B cell (primary cell): ENCODE measurements around the gene DCUN1D5. TPM values are rescaled to one million over a fixed set of nuclear protein-coding genes. Genes with fewer than 3 reads are reported as not detected.

Source experiments
- ATAC-seq: fragments of 200-7000 bp; cut with Tn5 transposase; one replicate; pipeline ENCODE4 v1.10.0; 2021; ENCODE audit warnings: low read depth, mild to moderate bottlenecking, moderate number of reproducible peaks, moderate library complexity
- CTCF ChIA-PET: fragments of 350-600 bp; sonication (Branson Sonifier 250); formaldehyde crosslinking; loops from one replicate; lab custom pipeline; 2021; ENCODE audit warnings: antibody characterized with exemption, inconsistent platforms; lab: Charles Lee
- POLR2A ChIA-PET: fragments of 350-600 bp; sonication (Branson Sonifier 250); formaldehyde crosslinking; loops from one replicate; lab custom pipeline; 2021; ENCODE audit warnings: antibody characterized with exemption; lab: Charles Lee
- DNase-seq: peaks from one replicate; pipeline ENCODE4 v3.0.0; 2013
- H2AFZ ChIP-seq: 2 replicates; pipeline ENCODE4 v1.6.1; 2012; ENCODE audit warnings: mild to moderate bottlenecking, low read depth, low read length; ENCODE audit not compliant: insufficient read depth, poor library complexity, severe bottlenecking
- H3K27ac ChIP-seq, 2 donors: 1 replicate in 1 of 2; 2 replicates in 1 of 2; pipeline ENCODE4 v1.5.1; 2012 to 2013; ENCODE audit warnings: low read length in 2 of 2, mild to moderate bottlenecking in 2 of 2, moderate library complexity in 1 of 2
- H3K27me3 ChIP-seq, 4 experiments: fragments of 200-600 bp in 1 of 4; sonication (generic) in 1 of 4; replicated peaks in 1 of 4; 1 replicate in 2 of 4; 2 replicates in 2 of 4; pipeline versions ENCODE4 v1.6.1 to v1.7.0; 2013 to 2016; ENCODE audit warnings: low read length in 3 of 4, mild to moderate bottlenecking in 2 of 4, mixed read lengths in 1 of 4, moderate library complexity in 1 of 4; ENCODE audit not compliant: insufficient read depth in 4 of 4, control insufficient read depth in 3 of 4; ENCODE audit errors: control extremely low read depth in 1 of 4
- H3K36me3 ChIP-seq, 2 experiments: replicated peaks in 1 of 2; 1 replicate in 1 of 2; 2 replicates in 1 of 2; pipeline versions ENCODE4 v1.6.1 to v1.7.1; 2013; ENCODE audit warnings: low read length in 1 of 2; ENCODE audit not compliant: insufficient read depth in 2 of 2, control insufficient read depth in 1 of 2; ENCODE audit errors: control extremely low read depth in 1 of 2, extremely low read depth in 1 of 2
- H3K4me1 ChIP-seq, 2 donors: fragments of 200-600 bp in 1 of 2; sonication (generic) in 1 of 2; 1 replicate in 1 of 2; 2 replicates in 1 of 2; pipeline versions ENCODE4 v1.5.1 to v1.6.1; 2013 to 2017; ENCODE audit warnings: low read length in 2 of 2; ENCODE audit not compliant: control insufficient read depth in 2 of 2, insufficient read depth in 2 of 2
- H3K4me2 ChIP-seq: replicated peaks from 2 replicates; pipeline ENCODE3; 2012; ENCODE audit warnings: mild to moderate bottlenecking, low read depth, low read length; ENCODE audit not compliant: poor library complexity, severe bottlenecking
- H3K4me3 ChIP-seq, 5 experiments: fragments of 200-600 bp in 1 of 5; sonication (generic) in 1 of 5; 1 replicate in 3 of 5; 2 replicates in 2 of 5; pipeline versions ENCODE4 v1.5.1 to v1.7.0; 2011 to 2016; ENCODE audit warnings: low read length in 4 of 5, mild to moderate bottlenecking in 4 of 5, low read depth in 2 of 5, control low read depth in 1 of 5, moderate library complexity in 1 of 5; ENCODE audit not compliant: insufficient read depth in 1 of 5; ENCODE audit errors: control extremely low read depth in 1 of 5, extremely low read depth in 1 of 5
- H3K79me2 ChIP-seq: fragments of 200-600 bp; sonication (generic); one replicate; pipeline ENCODE4 v1.6.0; 2016; ENCODE audit warnings: low read length; ENCODE audit not compliant: control insufficient read depth, insufficient read depth
- H3K9ac ChIP-seq: fragments of 200-600 bp; sonication (generic); 2 replicates; pipeline ENCODE4 v1.6.1; 2017; ENCODE audit warnings: mild to moderate bottlenecking, low read length, moderate library complexity
- H3K9me3 ChIP-seq, 3 donors: one replicate each; pipeline versions ENCODE4 v1.6.1 to v1.7.1; 2013; ENCODE audit warnings: low read length in 2 of 3; ENCODE audit not compliant: control insufficient read depth in 2 of 3, insufficient read depth in 1 of 3; ENCODE audit errors: control extremely low read depth in 1 of 3
- H4K20me1 ChIP-seq: 2 replicates; pipeline ENCODE4 v1.6.0; 2012; ENCODE audit warnings: mild to moderate bottlenecking, low read length; ENCODE audit not compliant: insufficient read depth, control insufficient read depth, poor library complexity, severe bottlenecking
- H3K27ac Mint-ChIP-seq: one replicate; pipeline ENCODE4 v1.8.0; 2021; ENCODE audit warnings: mixed read lengths
- H3K27me3 Mint-ChIP-seq: one replicate; pipeline ENCODE4 v1.8.0; 2021; ENCODE audit warnings: mixed read lengths
- H3K4me1 Mint-ChIP-seq: one replicate; pipeline ENCODE4 v1.8.0; 2021; ENCODE audit warnings: mixed read lengths
- H3K4me3 Mint-ChIP-seq: one replicate; pipeline ENCODE4 v1.8.0; 2021; ENCODE audit warnings: mixed read lengths
- H3K9me3 Mint-ChIP-seq: one replicate; pipeline ENCODE4 v1.8.0; 2022; ENCODE audit warnings: mixed read lengths; ENCODE audit not compliant: insufficient read depth
- EZH2 ChIP-seq: IDR thresholded peaks from 2 replicates; pipeline ENCODE4 v1.6.1; 2012; ENCODE audit warnings: borderline replicate concordance, low read depth, mild to moderate bottlenecking, moderate library complexity, low read length; ENCODE audit not compliant: insufficient read depth, poor library complexity, severe bottlenecking
- WGBS: methylation state at CpG from one replicate; pipeline ENCODE4 v1.1.5; 2013; ENCODE audit warnings: missing lambda C conversion rate; ENCODE audit not compliant: insufficient coverage; 5-methylcytosine and 5-hydroxymethylcytosine counted together
- intact Hi-C: fragments of 100-400 bp; cut with micrococcal nuclease; formaldehyde crosslinking; loops from one replicate; pipeline ENCODE4 v1.10.0; 2022
- polyA plus RNA-seq: library from polyadenylated mRNA; depleted of rRNA; stranded (reverse); fragments of >200 nt; gene quantifications from 2 replicates; pipeline ENCODE4 v1.2.3, GENCODE V29; 2012
- total RNA-seq, 2 donors: library from RNA; stranded (reverse); fragments of 120-200 nt in 1 of 2; gene quantifications; 1 replicate in 1 of 2; 2 replicates in 1 of 2; pipeline versions ENCODE4 v1.2.3 to v1.2.4, GENCODE V29; 2013 to 2022
- TF ChIP-seq, protein P1 (sequence below): fragments of 200-600 bp; IDR thresholded peaks from one replicate; pipeline ENCODE4 v1.8.0; 2022; ENCODE audit warnings: antibody characterized with exemption, mild to moderate bottlenecking

DCUN1D5 gene
- total and polyA plus RNA-seq, 2 donors (not counting 1 experiment from before 2014, with no cell fraction given) = 11.9 to 14.2 TPM

DNA sequence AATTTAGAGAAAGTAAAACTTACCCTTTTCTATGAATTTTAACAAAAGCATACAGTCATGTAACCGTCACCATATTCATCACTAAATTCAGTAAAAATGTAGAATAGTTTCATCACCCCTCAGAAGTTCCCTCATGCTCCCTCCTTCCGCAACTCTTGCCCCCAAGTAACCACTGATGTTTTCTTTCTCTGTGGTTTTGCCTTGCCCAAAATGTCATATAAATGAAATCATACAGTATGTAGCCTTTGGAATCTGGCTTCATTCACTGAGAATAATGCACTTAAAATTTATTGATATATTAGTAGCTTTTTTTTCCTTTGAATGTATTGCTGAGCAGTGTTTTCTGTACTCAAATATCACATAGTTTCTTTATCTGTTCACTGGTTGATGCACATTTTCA lies 60.1 kb downstream of the DCUN1D5 start:
- DNase-seq (no peak), ATAC-seq (no peak)
- intact Hi-C loops = no loop called here
- Histone ChIP-seq H3K4me2 (no peak overlapping the region), H3K36me3 (no peaks in the 10 kb centered on the region), H2AFZ (no peak overlapping the region), H3K9ac (no peak overlapping the region), H3K27me3 (peaks cover 0 to 3% (median 0%) of the 10 kb centered on the region in 4 experiments), H3K79me2 (no peaks in the 10 kb centered on the region), H3K27ac (no peak overlapping the region), H3K4me1 (peaks cover 0 to 3% of the 10 kb centered on the region in 2 donors), H4K20me1 (no peaks in the 10 kb centered on the region), H3K9me3 (no peaks in the 10 kb centered on the region), H3K4me3 (no peak overlapping the region)
- no CpG with 5 or more reads among the region's 2 CpGs for WGBS
- H3K4me1 Mint-ChIP-seq = peaks cover 5% of the 10 kb centered on the region
- H3K27ac Mint-ChIP-seq = no peak overlapping the region
- H3K27me3 Mint-ChIP-seq = peaks cover 4% of the 10 kb centered on the region
- POLR2A ChIA-PET = no interaction called here
- CTCF ChIA-PET = no interaction called here
- no peak overlapping the region for H3K4me3 Mint-ChIP-seq
- TF ChIP-seq, protein P1, sequence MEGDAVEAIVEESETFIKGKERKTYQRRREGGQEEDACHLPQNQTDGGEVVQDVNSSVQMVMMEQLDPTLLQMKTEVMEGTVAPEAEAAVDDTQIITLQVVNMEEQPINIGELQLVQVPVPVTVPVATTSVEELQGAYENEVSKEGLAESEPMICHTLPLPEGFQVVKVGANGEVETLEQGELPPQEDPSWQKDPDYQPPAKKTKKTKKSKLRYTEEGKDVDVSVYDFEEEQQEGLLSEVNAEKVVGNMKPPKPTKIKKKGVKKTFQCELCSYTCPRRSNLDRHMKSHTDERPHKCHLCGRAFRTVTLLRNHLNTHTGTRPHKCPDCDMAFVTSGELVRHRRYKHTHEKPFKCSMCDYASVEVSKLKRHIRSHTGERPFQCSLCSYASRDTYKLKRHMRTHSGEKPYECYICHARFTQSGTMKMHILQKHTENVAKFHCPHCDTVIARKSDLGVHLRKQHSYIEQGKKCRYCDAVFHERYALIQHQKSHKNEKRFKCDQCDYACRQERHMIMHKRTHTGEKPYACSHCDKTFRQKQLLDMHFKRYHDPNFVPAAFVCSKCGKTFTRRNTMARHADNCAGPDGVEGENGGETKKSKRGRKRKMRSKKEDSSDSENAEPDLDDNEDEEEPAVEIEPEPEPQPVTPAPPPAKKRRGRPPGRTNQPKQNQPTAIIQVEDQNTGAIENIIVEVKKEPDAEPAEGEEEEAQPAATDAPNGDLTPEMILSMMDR = no peak
- no peak for TF ChIP-seq EZH2
- H3K9me3 Mint-ChIP-seq = no peaks in the 10 kb centered on the region

DNA sequence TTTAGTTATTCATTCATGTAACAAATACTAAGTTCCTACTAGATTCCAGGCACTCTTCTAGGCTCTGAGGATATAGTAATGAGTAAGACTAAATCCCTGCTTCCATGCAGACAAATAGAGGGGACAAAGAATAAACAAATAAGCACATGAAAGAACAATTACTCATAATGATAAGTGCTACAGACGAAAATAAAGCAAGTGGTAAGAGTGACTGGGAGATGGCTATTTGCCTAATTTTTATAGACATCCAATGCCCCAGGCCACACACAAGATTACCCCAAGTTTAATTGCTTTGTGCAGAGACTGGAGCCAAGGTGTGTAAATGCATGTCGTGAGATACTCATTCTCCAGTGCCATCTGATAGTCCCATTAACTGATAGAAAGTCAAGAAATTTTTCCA lies 62.6 kb downstream of the DCUN1D5 start:
- H3K27me3 Mint-ChIP-seq = peaks cover 4% of the 10 kb centered on the region

More for the DNA sequence above, 62.6 kb downstream of the DCUN1D5 start:
- Histone ChIP-seq H3K27me3 (peaks cover 0 to 3% (median 0%) of the 10 kb centered on the region in 4 experiments), H3K36me3 (no peaks in the 10 kb centered on the region), H4K20me1 (no peaks in the 10 kb centered on the region), H3K9me3 (no peaks in the 10 kb centered on the region), H3K4me3 (no peak overlapping the region), H3K79me2 (no peaks in the 10 kb centered on the region), H3K27ac (no peak overlapping the region), H2AFZ (no peak overlapping the region), H3K4me2 (no peak overlapping the region), H3K9ac (no peak overlapping the region), H3K4me1 (no peaks in the 10 kb centered on the region)
- H3K4me1 Mint-ChIP-seq = no peaks in the 10 kb centered on the region
- H3K27ac Mint-ChIP-seq = no peak overlapping the region
- ChIA-PET CTCF (interaction anchor here (1.4 kb wide), 1 partner anchor 28 kb away, joined by 3 read pairs; no protein-coding TSS in a partner anchor), POLR2A (no interaction called here)
- no CpG with 5 or more reads among the region's 2 CpGs for WGBS
- DNase-seq = no peak
- intact Hi-C loops = no loop called here
- H3K9me3 Mint-ChIP-seq = no peaks in the 10 kb centered on the region
- no peak for ATAC-seq
- H3K4me3 Mint-ChIP-seq = no peak overlapping the region
- TF ChIP-seq, protein P1 = no peak
- no peak for TF ChIP-seq EZH2
